Measurements from ENCODE around the gene SBF2. TPM values are rescaled to one million over a fixed set of nuclear protein-coding genes. Genes with fewer than 3 reads are reported as not detected.

Gene SBF2
- total RNA-seq, 2 experiments from 2014 or later, result 6.0 to 6.1 TPM

GRCh38 chr11:9740202-9740883 is 553.7 kb downstream of the SBF2 start:
- no peak for DNase-seq
- peaks cover 14% of the 10 kb centered on the region for H3K9me3 Mint-ChIP-seq
- peaks cover 28% of the 10 kb centered on the region for H3K36me3 Mint-ChIP-seq
- H3K27ac Mint-ChIP-seq, result no peak overlapping the region
- H3K4me3 Mint-ChIP-seq, result no peak overlapping the region
- no peaks in the 10 kb centered on the region for H3K27me3 Mint-ChIP-seq
- peaks cover 2% of the 10 kb centered on the region for H3K4me1 Mint-ChIP-seq

- Mint-ChIP-seq H3K9me3 (peaks cover 15% of the 10 kb centered on the region), H3K27ac (no peak overlapping the region), H3K27me3 (no peaks in the 10 kb centered on the region), H3K4me1 (peaks cover 2% of the 10 kb centered on the region), H3K4me3 (no peak overlapping the region), H3K36me3 (peaks cover 31% of the 10 kb centered on the region)
- DNase-seq, result no peak
Measured at GRCh38 chr11:9739123-9739900, 554.7 kb downstream of the SBF2 start.

GRCh38 chr11:9738707-9739106 is 555.3 kb downstream of the SBF2 start:
- Mint-ChIP-seq H3K27ac (no peak overlapping the region), H3K27me3 (no peaks in the 10 kb centered on the region), H3K36me3 (peaks cover 31% of the 10 kb centered on the region), H3K9me3 (peaks cover 15% of the 10 kb centered on the region), H3K4me1 (peaks cover 2% of the 10 kb centered on the region), H3K4me3 (no peak overlapping the region)
- DNase-seq, result no peak

DNA sequence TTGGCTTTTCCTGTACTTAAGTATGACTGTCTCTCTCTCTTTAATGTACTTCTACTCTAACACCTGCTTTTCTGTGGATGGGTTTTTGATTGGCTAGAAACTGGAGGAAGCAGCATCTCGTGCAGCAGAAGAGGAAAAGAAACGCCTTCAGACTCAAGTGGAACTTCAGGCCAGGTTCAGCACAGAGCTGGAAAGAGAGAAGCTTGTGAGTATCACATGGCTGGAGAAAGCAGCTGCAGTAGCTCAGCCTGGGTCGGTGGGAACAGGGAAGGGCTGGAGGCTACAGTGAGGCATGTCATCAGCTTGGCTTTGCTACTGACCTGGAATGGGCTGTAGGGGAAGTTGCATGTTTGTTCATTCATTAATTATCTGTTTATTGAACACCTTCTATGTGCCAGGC is 555.9 kb downstream of the SBF2 start:
- Mint-ChIP-seq H3K27ac (no peak overlapping the region), H3K9me3 (peaks cover 13% of the 10 kb centered on the region), H3K4me3 (no peak overlapping the region), H3K4me1 (peaks cover 2% of the 10 kb centered on the region), H3K27me3 (no peaks in the 10 kb centered on the region), H3K36me3 (peaks cover 31% of the 10 kb centered on the region)
- no peak for DNase-seq

DNA sequence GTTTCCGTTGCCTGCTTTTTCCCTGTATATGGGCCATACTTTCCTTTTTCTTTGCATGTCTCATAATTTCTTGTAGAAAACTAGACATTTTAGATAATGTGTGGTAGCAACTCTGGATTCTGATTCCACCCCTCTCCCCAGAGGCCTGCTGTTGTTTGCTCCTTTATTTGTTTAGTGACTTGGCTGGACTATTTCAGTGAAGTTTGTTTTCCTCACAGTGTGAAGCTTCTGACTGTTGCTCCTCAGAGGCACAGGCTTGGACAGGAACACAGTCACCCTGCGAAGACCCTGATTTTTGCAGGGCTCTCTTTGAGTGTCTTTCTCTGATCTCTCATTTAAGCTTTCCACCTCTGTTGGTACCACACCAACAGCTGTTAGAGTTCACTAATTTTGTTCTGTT is 557.7 kb downstream of the SBF2 start:
- H3K9me3 Mint-ChIP-seq, result peaks cover 13% of the 10 kb centered on the region

DNA sequence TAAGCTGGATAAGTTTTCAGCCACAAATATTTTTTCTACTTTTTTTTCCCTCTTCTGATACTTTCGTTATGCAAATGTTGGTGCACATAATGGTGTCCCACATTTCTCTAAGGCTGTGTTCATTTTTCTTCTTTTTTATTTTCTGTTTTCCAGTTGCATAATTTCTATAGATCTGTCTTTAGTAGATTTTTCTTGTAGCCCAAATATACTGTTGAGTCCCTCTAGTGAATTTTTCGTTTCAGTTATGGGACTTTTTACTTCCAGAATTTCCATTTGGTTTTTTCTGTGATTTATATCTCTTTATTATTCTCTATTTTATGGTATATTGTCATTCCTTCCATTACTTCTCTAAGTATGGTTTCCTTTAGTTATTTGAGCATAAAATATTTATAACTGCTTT is 558.1 kb downstream of the SBF2 start:
- peaks cover 13% of the 10 kb centered on the region for H3K9me3 Mint-ChIP-seq
- H3K4me1 Mint-ChIP-seq, result peaks cover 2% of the 10 kb centered on the region
- peaks cover 24% of the 10 kb centered on the region for H3K36me3 Mint-ChIP-seq
- no peak overlapping the region for H3K27ac Mint-ChIP-seq
- H3K4me3 Mint-ChIP-seq, result no peak overlapping the region
- DNase-seq, result no peak
- H3K27me3 Mint-ChIP-seq, result no peaks in the 10 kb centered on the region

More for the DNA sequence above, 557.7 kb downstream of the SBF2 start:
- H3K27ac Mint-ChIP-seq, result no peak overlapping the region
- H3K36me3 Mint-ChIP-seq, result peaks cover 26% of the 10 kb centered on the region
- H3K27me3 Mint-ChIP-seq, result no peaks in the 10 kb centered on the region
- H3K4me3 Mint-ChIP-seq, result no peak overlapping the region
- peaks cover 2% of the 10 kb centered on the region for H3K4me1 Mint-ChIP-seq
- no peak for DNase-seq

DNA sequence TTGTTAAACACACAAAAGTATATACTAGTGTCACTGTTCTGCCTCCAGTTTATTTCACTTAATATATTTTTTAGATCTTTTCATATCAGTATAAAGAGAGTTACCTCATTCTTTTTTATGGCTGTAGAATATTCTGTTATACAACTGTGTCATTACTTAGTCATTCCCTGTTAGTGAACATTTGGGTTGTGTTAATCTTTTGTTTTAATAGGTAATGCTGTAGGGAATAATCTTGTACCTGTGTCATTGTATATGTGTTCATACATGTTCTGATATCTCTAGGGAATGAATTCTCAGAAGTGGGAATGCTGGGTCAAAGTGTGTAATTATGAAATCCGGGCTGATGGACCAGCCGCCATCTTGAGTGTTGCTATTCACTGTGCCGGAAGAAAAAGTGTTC is 558.8 kb downstream of the SBF2 start:
- Mint-ChIP-seq H3K36me3 (peaks cover 21% of the 10 kb centered on the region), H3K4me3 (no peak overlapping the region), H3K27me3 (no peaks in the 10 kb centered on the region), H3K27ac (no peak overlapping the region), H3K9me3 (peaks cover 13% of the 10 kb centered on the region), H3K4me1 (peaks cover 2% of the 10 kb centered on the region)
- no peak for DNase-seq

GRCh38 chr11:9733212-9733611 is 560.8 kb downstream of the SBF2 start:
- no peak overlapping the region for H3K27ac Mint-ChIP-seq
- peaks cover 13% of the 10 kb centered on the region for H3K9me3 Mint-ChIP-seq
- DNase-seq, result no peak
- no peaks in the 10 kb centered on the region for H3K4me1 Mint-ChIP-seq
- H3K4me3 Mint-ChIP-seq, result no peak overlapping the region
- peaks cover 17% of the 10 kb centered on the region for H3K36me3 Mint-ChIP-seq
- no peaks in the 10 kb centered on the region for H3K27me3 Mint-ChIP-seq

DNA sequence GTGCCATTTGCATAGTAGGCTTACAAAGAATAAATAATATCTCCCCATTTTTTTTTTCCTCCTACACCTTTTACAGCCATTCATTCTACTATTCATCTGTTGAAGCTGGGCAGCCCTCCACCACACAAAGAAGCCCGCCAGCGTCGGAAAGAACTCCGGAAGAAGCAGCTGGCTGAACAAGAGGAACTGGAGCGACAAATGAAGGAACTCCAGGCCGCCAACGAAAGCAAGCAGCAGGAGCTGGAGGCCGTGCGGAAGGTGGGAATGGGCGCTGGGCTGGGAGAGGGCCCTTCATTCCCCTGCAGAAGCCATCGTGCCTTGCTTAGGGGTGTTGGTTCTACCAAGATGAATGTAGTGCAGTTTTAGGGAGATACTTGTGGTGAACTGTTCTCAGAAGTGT is 561.6 kb downstream of the SBF2 start:
- H3K4me1 Mint-ChIP-seq, result no peaks in the 10 kb centered on the region
- DNase-seq, result no peak
- no peak overlapping the region for H3K27ac Mint-ChIP-seq
- H3K4me3 Mint-ChIP-seq, result no peak overlapping the region
- H3K36me3 Mint-ChIP-seq, result peaks cover 17% of the 10 kb centered on the region
- H3K9me3 Mint-ChIP-seq, result peaks cover 13% of the 10 kb centered on the region
- no peaks in the 10 kb centered on the region for H3K27me3 Mint-ChIP-seq

DNA sequence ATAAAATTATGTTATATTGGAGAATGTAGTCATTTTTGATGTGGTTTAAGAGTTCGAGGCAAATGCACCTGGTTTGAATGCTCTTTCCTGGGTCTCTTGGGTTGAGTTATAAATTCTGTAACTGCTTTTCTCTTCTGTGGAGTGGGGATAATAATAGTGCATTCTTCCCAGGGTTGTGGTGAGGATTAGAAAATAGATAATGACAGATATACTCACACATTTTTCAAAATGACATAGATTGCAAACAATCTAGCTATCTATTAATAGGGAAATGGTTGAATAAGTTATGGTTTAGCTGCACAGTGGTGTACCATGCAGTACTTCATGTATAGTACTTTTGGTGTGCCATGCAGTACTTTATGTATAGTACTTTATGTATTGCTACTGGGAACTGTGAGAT is 562.8 kb downstream of the SBF2 start:
- DNase-seq, result no peak
- H3K27me3 Mint-ChIP-seq, result peaks cover 3% of the 10 kb centered on the region
- no peak overlapping the region for H3K27ac Mint-ChIP-seq
- peaks cover 10% of the 10 kb centered on the region for H3K36me3 Mint-ChIP-seq
- no peak overlapping the region for H3K4me3 Mint-ChIP-seq
- H3K9me3 Mint-ChIP-seq, result peaks cover 8% of the 10 kb centered on the region
- H3K4me1 Mint-ChIP-seq, result peaks cover 2% of the 10 kb centered on the region

Other genes with a start within 250 kb of the SBF2 start
- gene ADM, start 10.9 kb upstream of the SBF2 start, total RNA-seq, result 1 to 10 TPM; 1.5 to 2.1 TPM
- 10 to 100 TPM; 20.2 to 20.7 TPM for gene AMPD3, start 161.0 kb upstream of the SBF2 start, total RNA-seq
- gene RNF141, start 247.0 kb upstream of the SBF2 start, total RNA-seq, result 10 to 100 TPM; 17.8 to 18.0 TPM

All from activated naive CD8-positive, alpha-beta T cell treated with anti-CD3 and anti-CD28 coated beads for 36 hours (primary cell).